HG03571 (cell line): Measurements from ENCODE around the gene WNT7B.

ENCODE experiments used
- ATAC-seq: cut with Tn5 transposase; IDR thresholded peaks from one replicate; pipeline ENCODE4 v1.9.1; 2021; ENCODE audit not compliant: unreplicated experiment

WNT7B gene

GRCh38 chr22:45960477-45961386 lies 16.2 kb downstream of the WNT7B start:
- ATAC-seq, result no peak

GRCh38 chr22:45959719-45960476 lies 17.1 kb downstream of the WNT7B start:
- no peak for ATAC-seq

DNA sequence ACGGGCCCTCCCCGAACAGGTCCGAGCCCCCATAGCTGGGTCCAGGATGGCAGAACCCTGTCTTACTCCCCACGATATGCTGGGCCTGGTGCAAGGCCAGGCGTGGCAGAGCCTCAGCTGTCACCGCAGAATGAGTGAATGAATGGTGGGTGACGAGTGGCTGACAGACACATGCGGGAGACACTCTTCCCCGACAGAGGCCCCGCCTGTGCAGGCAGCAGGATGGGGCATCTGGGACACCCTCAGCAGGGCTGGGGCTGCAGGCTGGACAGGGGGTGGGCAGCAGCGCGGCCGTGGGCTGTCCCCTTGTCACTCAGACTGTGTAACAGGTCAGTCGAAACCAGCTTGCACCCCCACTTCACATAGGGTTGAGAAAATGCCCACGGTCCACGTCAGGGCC lies 18.0 kb downstream of the WNT7B start:
- ATAC-seq, result no peak

DNA sequence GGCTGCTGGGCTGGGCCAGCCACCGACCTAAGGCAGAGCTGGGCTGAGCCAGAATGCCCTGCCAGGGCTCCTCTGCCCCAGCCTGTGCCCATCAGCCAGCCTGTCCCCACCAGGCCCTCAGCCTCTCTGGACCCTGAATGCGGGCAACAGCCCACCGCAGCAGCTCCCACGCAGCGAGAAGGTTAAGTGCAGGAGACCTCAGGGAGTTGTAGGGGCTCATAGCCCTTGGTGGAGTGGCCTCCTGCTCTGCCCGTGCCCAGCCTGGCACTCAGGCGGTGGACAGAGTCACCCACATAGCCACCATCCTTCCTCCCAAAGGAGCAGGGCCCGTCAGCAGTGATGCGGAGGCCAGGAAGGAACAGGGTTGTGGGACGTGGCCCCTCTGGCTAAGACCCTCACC lies 19.1 kb downstream of the WNT7B start:
- ATAC-seq, result no peak

DNA sequence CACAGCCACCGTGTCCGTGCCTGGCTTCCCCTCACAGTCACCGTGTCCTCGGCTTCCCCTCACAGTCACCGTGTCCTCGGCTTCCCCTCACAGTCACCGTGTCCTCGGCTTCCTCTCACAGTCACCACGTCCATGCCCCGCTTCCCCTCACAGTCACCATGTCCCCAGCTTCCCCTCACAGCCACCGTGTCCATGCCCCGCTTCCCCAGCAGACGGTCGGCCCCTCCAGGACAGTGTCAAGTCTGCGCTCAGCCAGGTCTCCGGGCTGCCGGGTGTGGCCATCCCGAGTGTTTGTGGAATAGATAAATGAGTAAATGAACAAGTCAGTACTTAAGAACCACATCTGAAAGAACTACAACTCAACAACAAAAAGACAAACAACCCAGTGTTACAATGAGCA lies 23.8 kb downstream of the WNT7B start:
- no peak for ATAC-seq

DNA sequence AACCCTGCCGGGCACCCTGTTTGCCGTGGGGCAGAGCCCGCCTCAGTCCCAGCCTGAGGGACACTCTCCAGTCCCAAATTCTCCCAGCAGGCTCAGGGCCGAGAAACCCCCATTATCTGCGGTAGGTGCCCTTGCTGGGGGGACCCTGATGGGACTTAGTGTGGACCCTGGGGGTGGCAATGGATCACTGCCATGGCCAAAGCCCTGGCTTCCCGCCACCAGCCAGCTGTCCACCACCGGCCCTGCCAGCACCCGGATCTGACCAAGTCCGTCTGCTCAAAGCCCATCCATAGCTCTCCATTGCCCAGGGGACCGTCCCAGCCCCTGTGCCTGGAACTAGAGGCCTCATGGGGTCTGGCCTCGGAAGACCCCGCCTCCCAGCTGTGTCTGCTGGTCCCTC lies 24.4 kb downstream of the WNT7B start:
- no peak for ATAC-seq

DNA sequence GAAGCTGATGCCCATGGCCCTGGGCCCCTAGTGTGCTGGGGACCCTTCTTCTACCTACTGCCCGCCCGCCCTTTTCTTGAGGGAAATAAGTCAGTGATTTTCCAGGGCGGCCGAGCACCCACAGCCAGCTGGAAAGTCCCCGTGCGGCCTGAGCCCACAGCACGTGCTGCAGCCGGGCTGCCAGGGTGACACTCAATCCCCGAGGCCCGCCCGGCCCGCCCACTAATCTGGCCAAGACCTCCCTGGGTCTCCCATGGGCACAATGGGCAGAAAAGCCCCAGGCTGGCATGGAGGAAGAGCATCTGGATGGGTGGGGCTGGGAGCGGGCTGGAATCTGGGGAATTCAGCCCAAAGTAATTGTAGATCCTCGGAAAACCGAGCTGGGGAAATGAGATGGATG lies 24.8 kb downstream of the WNT7B start:
- ATAC-seq, result no peak

- ATAC-seq, result no peak
Measured at GRCh38 chr22:45949891-45950290, 27.1 kb downstream of the WNT7B start.

- no peak for ATAC-seq
Measured at GRCh38 chr22:45949258-45949870, 27.6 kb downstream of the WNT7B start.

DNA sequence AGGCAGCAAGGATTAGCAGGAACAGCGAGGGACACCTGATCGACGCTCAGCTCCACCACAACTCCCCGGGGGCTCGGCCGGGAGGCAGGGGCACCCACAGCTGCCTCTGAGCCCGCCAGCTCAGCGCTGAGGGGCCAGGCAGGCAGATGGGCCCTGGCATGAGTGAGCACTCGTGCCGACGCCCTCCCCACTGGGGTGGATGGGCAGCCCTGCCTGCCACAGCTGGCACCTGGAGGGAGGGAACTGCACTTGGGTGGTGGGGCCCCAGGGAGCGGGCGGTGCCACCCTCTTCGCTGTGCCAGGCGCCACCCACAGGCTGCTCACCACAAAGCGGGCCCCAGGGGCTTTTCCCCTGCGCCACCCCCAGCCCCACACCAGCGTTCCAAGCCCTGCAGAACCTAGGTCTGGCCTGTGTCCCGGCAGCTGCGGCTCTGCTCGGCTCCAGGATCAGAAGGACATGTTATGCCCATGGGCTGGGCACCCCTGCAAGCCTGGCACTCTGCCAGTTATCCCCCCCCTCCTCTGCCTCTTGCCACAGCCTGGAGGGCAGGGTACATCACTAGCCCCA lies 28.8 kb downstream of the WNT7B start:
- ATAC-seq, result no peak

- no peak for ATAC-seq
Measured at GRCh38 chr22:45946805-45947600, 30.0 kb downstream of the WNT7B start.

- ATAC-seq, result no peak
Measured at GRCh38 chr22:45945621-45946106, 31.3 kb downstream of the WNT7B start.

DNA sequence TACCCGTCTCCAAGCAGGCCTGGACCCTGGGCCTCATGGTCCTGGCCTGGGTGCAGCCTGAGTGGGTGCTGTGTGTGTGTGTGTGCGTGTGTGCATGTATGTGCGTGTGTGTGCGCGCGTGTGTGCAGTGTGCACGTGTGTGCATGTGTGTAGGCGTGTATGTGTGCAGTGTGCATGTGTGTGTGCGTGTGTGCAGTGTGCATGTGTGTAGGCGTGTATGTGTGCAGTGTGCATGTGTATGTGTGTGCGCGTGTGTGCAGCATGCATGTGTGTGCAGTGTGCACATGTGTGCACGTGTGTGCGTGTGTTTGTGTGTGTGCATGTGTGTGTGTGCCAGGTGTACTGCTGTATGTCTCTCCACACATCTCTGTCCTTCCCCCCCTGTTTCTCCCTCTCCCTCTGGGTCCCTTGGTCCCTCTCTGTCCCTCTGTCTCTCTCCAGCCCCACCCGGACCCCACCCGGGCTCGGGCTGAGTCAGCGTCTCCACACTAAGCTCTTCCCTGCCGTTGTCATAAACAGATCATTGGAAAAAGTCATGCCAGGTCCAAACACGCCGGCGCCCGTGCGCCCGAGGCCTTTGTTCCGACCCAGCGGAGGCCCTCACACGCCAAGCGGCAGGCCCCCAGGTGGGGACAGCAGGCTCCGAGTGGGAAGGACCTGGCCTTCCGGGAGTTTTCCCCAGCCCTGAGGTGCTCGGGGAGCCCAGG lies 34.0 kb downstream of the WNT7B start:
- no peak for ATAC-seq

GRCh38 chr22:45942344-45942743 lies 34.6 kb downstream of the WNT7B start:
- no peak for ATAC-seq

DNA sequence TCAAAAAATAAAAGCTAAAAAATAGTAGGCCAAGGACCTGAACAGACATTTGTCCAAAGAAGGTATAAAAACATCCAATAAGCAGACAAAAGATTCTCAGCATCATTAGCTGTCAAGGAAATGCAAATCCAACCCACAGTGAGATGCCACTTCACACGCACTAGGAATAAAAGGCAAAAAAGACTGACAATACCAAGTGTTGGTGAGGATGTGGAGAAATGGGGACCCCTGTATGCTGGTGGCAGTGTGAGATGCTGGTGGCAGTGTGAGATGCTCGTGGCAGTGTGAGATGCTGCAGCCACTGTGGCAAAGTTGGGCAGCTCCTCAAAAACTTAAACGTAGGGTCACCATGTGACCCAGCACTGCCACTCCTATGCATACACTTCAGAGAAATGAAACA lies 38.0 kb downstream of the WNT7B start:
- no peak for ATAC-seq

GRCh38 chr22:45937960-45938359 lies 39.0 kb downstream of the WNT7B start:
- ATAC-seq, result no peak

GRCh38 chr22:45935573-45935972 lies 41.4 kb downstream of the WNT7B start:
- ATAC-seq, result no peak

- no peak for ATAC-seq
Measured at GRCh38 chr22:45934659-45935341, 42.2 kb downstream of the WNT7B start.

GRCh38 chr22:45934168-45934564 lies 42.8 kb downstream of the WNT7B start:
- no peak for ATAC-seq
